GM21529 (cell line): ENCODE measurements around the gene PAGR1.
A peak's percentile ranks its signal among the peaks of the same experiment; 100 is the strongest.
"Not testable (repeated sequence)": the region's sequence is repeated elsewhere in the genome, so short reads cannot be mapped to it uniquely, and the experiment has no call there.

ENCODE experiments used
- ATAC-seq: cut with Tn5 transposase; IDR thresholded peaks from one replicate; pipeline ENCODE4 v1.9.1; 2021; ENCODE audit not compliant: unreplicated experiment

The PAGR1 gene

GRCh38 chr16:29815793-29816693 lies at the start of gene PAGR1:
PAGR1 (plus strand) TSS chr16:29816152; CDS start chr16:29816526, 374 bp downstream.
- ATAC-seq = peak; percentile 47

GRCh38 chr16:29766571-29766970 lies 49.4 kb upstream of the PAGR1 start:
- ATAC-seq = no peak

GRCh38 chr16:29767062-29767461 lies 48.9 kb upstream of the PAGR1 start:
- no peak for ATAC-seq

- no peak for ATAC-seq
Observed at GRCh38 chr16:29769507-29769906, 46.4 kb upstream of the PAGR1 start.

- ATAC-seq = no peak
Observed at GRCh38 chr16:29770250-29770929, 45.6 kb upstream of the PAGR1 start.

- not testable (repeated sequence) for ATAC-seq
Observed at GRCh38 chr16:29772330-29772729, 43.6 kb upstream of the PAGR1 start.

GRCh38 chr16:29774730-29775129 lies 41.2 kb upstream of the PAGR1 start:
- no peak for ATAC-seq

GRCh38 chr16:29775742-29776408 lies 40.1 kb upstream of the PAGR1 start:
- no peak for ATAC-seq

GRCh38 chr16:29777576-29778350 lies 38.2 kb upstream of the PAGR1 start, which contains the start of gene ZG16:
ZG16 (plus strand) TSS chr16:29778256; CDS start chr16:29779267, 1,011 bp downstream.
- ATAC-seq = no peak

- no peak for ATAC-seq
Observed at GRCh38 chr16:29779474-29779873, 36.5 kb upstream of the PAGR1 start.

GRCh38 chr16:29783094-29783953 lies 32.6 kb upstream of the PAGR1 start:
- ATAC-seq = not testable (repeated sequence)

- ATAC-seq = no peak
Observed at GRCh38 chr16:29784157-29784556, 31.8 kb upstream of the PAGR1 start.

GRCh38 chr16:29784901-29785500 lies 31.0 kb upstream of the PAGR1 start:
- no peak for ATAC-seq

GRCh38 chr16:29787155-29787554 lies 28.8 kb upstream of the PAGR1 start:
- ATAC-seq = not testable (repeated sequence)

- ATAC-seq = peak; percentile 4
Observed at GRCh38 chr16:29789775-29790182, 26.2 kb upstream of the PAGR1 start.

GRCh38 chr16:29790183-29790948 lies 25.6 kb upstream of the PAGR1 start, which contains the start of gene KIF22:
KIF22 (plus strand) TSS chr16:29790751; CDS start chr16:29790760, 9 bp downstream.
- ATAC-seq = peak; percentile 89

- no peak for ATAC-seq
Observed at GRCh38 chr16:29790949-29791844, 24.8 kb upstream of the PAGR1 start.
